Inflammatory macrophage treated with lipopolysaccharide for 4 hours (primary cell): Measurements from ENCODE around the gene ALDH7A1.

Experiments
- DNase-seq: peaks from one replicate; pipeline ENCODE4 v3.0.0-alpha.2; 2020

The ALDH7A1 gene

DNA sequence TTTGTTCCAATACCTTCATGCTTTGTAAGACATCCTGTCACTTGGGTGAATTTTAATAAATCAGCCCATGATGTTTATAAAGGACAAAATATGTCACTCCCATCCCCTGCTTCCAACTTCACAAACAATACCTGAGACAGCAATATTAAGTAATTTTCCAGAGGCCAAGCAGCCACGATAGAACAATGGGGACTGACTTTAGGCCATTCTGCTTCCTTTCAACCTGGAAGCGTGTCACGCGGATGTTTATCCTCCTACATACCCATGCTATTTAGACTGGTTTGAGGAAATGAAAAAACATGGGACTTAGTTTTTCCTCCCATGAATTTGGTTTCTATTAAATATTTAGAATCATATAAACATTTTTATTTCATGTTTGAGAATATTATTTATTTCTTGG, 88.9 kb downstream of the ALDH7A1 start:
- no peak for DNase-seq

DNA sequence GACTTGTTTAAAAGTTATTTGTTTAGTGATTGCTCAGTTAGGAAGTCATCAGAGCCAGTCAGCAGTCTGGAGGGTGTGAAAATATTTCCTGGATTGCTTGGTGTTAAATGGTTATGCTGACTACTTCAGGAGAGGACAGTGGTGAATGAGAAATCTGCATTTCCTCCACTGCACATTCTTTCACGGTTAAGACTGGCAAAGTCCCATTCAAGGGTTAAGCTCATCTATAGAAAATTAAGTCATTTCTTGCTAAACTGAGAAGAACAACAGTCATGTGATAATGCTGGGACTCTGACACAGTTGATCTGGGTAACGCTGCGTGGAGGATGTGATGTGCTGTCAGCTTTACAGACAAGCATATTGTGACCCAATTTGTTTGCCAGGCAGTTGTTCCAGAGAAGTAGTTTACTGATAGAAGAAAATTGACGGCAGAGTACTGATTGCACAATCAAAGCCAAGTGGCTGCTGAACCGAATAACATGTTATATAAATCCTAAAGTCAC, 91.4 kb downstream of the ALDH7A1 start:
- peak; percentile 27 for DNase-seq

DNA sequence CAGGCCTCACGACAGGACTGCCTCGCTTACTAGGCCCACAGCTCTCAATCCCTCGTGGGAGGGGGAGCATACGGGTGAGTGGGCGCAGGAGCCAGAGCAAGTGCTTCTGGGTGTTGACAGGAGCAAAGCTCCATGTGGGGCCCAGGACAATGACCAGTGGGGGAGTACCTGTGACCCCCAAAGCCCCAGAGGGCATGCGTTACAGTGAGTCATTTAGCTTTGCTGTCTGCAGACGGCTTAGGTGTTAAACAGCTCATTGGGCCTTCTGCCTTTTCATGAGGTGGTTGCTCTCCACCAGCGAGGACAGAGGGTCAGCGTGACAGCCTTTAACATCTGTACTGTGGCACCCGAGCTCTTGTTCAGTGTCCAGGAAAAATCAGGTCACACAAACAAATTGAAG, 93.6 kb downstream of the ALDH7A1 start:
- DNase-seq = no peak

DNA sequence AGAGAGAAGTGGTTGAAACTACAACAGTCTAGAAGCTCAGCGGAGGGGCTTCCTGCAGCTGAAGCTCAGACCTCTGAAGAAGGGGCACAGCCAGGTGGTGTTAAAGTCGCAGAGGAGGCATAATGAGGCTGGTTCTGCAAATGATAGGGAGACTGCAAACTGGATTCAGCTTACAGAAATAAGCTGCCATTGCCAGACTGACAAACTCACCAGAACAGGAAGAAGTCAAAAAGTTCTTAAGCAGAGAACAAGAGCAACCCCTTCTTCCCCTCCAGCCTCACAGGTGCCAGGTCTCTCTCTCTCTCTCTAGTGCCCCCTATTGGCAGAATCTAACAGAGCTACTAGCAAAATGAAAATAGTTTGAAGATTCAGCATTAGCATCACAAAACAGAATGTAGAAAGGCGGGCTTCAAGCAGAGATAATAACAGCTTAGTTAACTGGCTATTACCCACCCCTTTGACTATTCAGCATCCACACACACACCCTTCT, 95.1 kb downstream of the ALDH7A1 start:
- peak; percentile 9 for DNase-seq

DNA sequence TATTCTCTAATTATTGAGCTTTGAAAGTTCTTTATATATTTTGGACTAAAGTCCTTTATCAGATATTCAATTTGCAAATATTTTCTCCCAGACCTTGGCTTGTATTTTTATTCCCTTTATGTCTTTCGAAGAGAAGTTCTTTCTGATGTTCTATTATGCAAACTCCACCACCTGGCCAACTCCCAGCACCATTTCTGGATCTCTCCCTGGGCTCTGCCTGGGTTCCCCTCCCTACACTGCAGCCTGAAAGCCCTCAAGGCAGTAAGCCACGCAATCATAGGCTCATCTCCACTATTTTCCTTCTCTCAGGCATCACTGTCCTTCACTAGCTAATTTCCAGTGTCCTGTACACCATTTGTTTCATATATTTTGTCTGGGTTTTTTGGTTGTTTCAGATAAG, 95.7 kb downstream of the ALDH7A1 start:
- DNase-seq = no peak

DNA sequence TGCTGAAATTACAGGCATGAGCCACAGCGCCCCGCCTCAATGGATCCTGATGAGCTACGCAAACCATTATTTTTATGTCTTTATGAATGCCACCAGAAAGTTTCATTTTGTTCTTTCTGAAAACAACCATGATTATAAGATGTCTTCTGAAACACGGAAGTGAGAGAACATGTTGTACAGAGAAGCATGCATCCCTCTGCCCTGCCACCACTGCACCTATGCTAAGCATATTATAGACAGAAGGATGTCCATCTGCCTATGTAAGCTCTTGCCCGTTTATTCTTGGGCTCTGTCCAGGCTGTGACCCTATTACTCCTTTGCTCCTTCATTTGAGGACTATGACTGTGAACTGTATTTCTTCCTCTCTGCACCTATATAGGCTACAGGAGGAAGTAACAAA, 97.5 kb downstream of the ALDH7A1 start:
- no peak for DNase-seq

DNA sequence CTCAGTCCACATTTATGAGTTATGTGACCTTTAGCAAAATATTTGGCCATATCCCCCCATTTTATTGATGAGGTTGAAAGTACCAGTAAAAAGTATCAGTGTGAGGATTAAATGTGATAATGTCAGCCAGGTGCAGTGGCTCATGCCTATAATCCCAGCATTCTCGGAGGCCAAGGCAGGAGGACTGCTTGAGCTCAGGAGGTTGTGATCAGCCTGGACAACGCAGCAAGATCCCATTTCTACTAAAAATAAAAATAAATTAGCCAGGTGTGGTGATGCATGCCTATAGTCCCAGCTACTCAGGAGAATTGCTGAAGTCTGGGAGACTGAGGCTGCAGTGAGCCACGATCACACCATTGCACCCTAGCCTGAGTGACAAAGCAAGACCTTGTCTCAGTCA, 100.6 kb downstream of the ALDH7A1 start:
- no peak for DNase-seq

DNA sequence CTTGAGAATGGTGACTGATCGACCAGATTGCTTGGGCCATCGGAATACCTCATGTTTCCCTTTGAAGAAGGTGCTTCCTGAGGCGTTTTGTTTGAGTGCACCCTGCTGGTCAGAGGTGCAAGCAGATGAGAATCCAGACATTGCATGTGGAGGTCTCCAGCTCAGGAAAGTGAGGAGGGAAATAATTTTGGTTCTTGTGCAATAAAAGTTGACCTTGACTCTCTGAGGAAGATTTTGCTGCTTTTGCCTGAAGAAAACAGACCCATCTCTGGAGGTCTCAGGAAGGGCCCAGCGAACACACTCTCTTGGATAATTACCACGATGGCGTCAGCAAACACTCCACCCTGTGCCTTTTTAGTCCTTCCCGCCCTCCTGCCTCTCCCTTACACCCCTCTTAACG, 102.1 kb downstream of the ALDH7A1 start:
- no peak for DNase-seq

DNA sequence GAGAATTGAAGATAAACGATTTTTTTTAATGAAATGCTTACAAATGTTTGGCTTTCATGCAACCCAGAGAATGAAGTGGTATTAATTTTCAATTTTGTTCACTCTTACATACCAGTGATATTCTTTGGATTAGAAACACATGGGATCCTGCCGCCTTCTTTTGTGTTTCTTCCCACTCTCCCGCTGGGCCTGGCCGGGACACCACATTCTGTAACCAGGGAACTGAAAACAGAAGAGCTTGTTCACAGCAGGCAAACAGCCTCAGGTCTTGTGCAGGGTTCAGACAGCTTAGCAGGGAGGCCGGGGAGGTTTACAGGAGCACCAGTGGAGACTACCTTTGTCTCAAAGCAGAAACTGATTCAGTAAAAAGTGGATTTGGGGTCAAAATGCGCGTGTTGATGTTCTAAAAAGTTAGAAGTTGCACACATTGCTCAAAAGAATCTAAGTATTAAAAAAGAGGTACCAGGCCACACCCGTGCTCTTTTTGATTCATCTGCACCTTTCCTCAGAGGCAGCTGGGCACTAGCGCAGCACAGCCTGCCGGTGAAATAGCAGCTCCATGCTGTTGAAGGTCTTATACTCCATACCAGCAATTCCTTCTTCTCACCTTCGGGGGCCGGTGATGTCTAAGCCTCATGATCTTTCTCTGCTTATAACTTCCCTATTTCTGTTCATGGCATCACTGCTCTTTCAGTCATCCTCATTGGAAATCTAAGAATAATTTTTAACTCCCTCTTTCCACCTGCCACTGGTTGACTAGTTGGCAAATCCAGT, 104.7 kb downstream of the ALDH7A1 start:
- no peak for DNase-seq

DNA sequence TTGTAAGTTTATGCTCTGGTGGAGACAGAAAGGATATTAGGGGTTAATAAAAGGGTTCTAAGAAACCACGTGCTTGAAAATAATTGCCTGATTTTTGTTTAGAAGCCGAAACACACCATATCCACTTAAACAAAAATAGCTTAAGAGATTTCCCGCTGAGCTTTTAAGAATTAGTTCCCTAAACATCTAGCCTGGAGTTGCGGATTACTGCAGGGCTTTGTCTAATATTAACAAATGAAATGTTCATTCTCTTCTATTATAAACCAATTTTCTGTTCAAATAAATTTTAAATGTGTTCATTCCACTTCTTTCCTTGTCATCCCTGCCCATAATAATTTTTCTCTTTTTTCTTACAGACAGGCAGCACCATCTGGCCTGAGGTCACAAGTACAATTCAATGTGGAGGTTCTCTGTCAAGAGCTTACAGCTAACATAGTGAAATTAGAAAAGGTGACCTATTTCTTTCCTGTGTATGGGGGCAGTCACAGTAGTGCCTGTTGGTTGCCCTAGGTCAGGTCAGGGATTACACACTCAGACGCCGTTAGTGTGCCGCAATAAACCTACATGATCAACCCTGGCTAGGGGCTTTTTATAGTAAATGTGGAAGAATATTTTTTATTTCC, 106.5 kb downstream of the ALDH7A1 start:
- no peak for DNase-seq

DNA sequence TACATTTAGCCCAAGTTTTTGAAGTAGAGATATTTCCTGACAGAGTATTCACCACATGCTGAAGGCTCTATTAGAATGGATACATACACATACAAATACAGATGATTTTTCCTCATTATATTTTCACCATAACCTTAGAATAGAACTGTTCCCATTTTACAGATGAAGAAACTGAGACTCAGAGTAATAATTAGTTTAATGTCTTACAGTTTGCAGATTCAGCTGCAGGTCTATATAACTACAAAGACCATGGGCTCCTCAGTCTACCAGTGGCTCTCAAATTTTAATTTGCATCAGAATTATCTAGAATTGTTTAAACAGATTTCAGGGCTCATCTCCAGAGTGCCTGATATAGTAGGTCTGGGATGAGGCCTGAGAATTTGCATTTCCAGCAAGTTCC, 107.4 kb downstream of the ALDH7A1 start:
- no peak for DNase-seq

DNA sequence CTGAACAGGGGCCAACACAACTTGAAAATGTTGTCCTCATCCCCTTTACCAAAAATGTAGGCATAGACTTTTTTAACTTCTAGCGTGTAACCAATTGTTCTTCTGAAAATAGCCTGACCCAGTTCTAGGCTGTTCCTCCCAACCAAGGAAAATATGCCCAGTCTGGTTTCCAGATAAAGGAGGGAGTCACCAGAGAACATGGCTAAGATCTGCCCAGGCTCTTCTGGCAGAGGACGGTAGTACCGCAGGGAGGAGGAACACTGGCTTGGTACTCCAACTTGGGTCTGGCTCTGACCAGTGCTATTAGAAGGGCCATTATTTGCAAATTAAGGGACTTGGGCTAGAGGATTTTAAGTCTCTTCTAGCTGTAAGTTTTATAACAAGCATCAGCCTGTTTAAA, 108.7 kb downstream of the ALDH7A1 start:
- DNase-seq = no peak

DNA sequence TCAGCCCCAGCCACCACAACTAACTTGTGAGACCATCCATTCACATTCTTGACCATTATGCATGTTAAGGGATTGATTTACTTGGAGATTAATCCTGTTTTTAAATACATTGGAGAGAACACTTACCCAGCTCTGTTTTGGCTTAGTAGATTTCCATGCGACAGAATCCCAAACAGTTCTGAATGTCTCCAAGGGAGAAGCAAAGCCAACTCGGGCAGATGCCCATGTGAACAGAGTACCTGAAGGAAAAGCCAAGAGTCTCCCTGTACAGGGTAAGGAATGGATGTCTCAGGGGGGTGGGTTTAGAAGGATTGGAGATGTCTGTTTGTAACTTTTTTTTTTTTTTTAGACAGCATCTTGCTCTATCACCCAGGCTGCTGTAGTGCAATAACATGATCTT, 110.8 kb downstream of the ALDH7A1 start:
- DNase-seq = no peak

DNA sequence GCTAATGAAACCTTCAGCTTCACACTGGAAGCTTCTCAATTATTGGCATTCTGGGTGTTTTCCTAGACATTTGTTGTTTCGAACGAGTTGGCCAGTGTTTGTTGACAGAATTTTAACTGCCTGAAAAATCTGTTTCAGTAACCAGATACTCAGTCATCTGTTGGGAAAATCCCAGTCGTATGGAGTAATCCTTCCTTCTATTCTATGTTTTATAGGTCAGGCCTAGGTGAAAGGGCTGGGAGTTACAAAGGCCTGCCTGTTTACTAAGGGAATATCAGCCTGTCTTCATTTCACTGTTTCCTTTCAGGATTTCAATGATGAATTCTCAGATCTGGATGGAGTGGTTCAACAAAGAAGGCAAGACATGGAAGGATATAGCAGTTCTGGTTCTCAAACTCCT, 111.9 kb downstream of the ALDH7A1 start:
- DNase-seq = no peak

DNA sequence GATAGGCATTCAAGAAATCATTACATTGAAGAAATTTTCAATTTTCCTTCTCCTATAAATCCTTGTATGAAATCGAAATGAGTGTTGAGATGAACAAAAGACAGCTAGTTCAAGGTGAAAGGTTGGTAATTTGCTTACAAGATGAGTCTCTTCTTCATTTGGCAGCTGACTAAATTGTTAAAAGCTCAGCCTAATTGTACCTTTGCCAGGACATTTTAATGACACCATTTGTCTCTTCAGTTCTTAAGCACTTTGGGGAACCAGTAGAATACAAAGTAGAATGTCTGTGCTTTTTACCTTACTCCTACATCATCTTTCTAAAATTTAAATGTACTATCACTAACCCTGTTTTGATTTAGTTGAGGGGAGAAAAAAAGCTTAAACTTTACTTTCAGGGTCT, 112.4 kb downstream of the ALDH7A1 start:
- no peak for DNase-seq

DNA sequence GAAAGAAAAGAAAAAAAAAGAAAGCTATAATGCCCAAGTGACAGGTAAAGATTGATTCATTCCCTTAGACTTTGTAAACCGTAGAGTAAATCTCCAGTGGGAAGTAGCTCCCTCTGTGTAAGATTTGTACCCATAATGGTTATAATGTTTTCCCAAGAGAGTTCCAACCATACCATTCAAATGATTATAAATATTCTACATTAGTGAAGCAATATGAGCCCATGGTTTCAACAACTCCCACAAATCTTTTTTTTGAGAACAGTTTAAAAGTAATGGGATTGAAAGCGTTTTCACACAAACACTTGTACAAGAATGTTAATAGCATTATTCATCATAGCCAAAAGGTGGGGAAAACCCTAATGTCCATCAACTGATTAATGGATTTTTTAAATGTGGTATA, 113.8 kb downstream of the ALDH7A1 start:
- DNase-seq = no peak
